Activated CD4-positive, alpha-beta T cell treated with anti-CD3 and anti-CD28 coated beads, Interleukin-2, amount 50 U/mL, for 4 hours (primary cell): ENCODE data around the gene CADM1.
"Not testable (repeated sequence)": the region's sequence is repeated elsewhere in the genome, so short reads cannot be mapped to it uniquely, and the experiment has no call there.

ENCODE experiments used
- DNase-seq, 2 experiments: peaks; one replicate each; pipeline ENCODE4 v3.0.0-alpha.2; 2020

Gene CADM1

DNA sequence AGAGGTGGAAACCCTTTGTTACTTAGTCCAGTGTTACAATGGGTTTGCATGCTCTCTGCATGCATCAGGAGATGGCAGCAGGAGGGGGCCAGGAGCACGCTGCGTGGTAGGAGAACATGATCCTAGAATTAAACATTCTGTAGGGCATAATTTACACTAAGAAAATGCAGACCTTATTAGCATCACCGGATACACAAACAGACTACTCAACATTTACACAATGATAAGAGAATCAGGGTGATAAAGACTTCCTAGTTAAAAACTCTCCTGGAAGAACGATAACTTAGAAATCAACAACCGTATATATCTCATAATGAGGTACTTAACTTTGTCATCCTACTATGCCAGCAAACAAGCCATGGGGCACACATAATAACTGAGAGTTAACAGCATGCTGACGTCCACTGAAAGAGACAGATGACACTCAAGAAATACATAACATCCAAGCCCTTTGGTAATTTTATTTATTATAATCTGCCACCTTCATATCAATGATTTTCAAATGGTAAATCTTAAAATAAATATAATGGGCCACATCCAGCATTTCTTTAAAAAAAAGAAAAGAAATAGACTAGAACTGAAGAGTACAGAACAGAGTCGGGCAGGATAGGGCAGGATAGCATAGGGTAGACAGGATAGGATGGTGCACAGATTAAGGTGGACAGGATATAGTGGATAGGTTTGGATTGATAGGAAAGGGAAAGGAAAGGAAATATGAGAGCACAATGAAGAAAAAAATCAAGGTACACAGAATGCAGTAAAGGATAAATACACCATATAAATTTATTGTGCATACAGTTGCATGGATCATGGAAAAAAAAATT is 27.5 kb downstream of the CADM1 start:
- DNase-seq: no peak

DNA sequence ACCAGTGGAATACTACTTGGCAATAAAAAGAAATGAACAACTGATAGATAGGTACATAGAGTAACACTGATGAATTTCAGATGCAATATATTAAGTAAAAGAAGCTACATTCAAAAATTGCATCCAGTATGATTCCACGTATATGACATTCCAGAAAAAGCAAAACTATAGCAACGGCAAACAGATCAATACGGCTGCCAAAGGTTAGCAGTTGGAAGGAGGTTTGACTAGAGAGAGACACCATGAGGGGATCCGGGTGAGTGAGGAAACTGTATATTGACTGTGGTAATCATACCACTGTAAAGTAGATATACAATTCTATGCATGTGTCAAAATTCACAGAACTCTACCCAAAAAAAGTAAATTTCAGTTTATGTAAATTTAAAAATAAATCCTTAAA is 28.7 kb downstream of the CADM1 start:
- DNase-seq: no peak

DNA sequence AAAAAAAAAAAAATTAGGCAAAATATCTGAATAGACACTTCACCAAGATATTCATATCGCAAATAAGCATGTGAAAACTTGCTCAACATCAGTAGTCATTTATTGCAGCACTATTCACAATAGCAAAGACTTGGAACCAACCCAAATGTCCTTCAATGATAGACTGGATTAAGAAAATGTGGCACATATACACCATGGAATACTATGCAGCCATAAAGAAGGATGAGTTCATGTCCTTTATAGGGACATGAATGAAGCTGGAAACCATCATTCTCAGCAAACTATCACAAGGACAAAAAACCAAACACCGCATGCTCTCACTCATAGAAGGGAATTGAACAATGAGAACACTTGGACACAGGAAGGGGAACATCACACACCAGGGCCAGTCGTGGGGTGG is 29.9 kb downstream of the CADM1 start:
- not testable (repeated sequence) for DNase-seq

DNA sequence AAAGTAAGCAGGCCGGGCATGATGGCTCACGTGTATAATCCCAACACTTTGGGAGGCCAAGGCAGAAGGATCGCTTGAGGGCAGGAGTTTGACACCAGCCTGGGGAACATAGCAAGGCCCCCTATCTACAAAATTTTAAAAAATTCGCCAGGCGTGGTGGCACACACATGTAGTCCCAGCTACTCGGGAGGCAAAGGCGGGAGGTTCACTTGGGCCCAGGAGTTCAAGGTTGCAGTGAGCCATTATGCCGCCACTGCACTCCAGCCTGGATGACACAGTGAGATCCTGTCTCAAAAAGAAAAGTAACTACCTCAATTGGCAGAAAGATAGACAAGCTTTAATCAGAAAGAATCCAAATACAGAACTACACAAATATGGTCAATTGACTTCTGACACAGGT is 31.0 kb downstream of the CADM1 start:
- no peak for DNase-seq

DNA sequence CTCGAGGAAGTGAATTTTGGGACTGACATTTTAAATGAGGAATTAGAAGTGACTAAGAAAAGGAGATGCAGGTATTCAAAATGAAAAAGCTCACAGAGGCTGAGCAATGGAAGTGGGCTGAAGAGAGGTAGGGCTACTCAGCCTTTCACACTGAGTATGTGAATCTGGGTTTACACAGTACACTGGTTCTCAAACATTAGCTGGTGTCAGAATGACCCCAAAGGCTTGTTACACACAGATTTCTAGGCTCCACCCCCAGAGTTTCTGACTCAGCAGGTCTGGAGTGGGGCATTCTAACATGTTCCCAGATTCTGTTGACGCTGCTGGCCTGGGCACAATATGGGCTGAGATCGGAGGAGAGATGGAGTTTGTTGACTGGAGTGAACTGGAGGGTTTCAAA is 32.8 kb downstream of the CADM1 start:
- DNase-seq: no peak

DNA sequence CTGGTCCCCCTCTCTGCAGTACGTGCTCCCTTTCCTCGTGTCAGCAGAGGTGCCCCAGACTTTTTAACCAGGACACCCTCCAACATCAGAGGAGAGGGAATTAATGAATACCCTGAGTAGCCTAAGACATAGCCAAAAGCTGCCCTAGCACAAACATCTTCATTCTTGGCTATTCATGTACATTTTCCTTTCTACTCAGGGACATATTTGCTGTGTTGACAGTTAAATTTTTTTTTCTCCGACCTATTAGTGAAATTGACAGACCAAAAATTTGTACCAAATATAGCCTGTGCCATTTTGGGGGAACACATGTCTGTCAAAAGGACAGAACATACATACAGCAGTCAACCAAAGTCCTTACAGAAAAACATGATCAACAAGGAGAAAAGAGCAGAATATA is 33.3 kb downstream of the CADM1 start:
- no peak for DNase-seq

DNA sequence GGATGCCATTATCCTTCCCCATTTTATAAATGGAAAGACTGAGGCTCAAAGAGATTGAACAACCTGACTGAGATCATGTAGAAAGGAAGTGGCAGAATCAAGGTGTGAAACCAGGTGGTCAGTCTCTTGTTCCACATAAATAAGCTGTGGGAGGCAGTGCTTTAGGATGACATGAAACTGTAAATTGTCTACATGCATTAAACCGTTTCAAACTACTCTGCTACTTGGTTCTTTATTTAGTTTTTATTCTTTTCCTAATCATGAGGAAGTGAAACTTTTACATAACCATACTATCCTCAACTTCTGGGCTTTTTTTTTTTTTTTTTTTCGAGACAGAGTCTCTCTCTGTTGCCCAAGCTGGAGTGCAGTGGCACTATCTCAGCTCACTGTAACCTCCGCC is 34.9 kb downstream of the CADM1 start:
- DNase-seq: no peak

DNA sequence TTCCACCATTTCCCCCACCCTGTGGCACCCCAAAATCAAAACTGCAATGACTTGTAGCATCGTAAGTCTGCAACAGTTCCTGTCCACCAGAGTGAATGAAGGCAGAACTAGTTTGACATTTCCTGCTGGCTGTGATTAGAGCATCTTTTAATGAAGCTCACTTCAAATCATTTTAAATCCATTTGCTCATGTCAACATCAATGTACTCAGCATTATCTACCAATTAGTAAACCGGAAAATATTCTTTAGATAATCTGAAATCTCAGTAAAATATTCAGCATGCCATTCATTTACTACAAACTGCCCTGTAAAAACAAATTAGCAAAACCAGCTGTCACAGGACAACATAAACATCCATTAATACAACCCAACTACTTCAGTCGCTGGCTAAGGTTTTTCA is 38.1 kb downstream of the CADM1 start:
- no peak for DNase-seq

DNA sequence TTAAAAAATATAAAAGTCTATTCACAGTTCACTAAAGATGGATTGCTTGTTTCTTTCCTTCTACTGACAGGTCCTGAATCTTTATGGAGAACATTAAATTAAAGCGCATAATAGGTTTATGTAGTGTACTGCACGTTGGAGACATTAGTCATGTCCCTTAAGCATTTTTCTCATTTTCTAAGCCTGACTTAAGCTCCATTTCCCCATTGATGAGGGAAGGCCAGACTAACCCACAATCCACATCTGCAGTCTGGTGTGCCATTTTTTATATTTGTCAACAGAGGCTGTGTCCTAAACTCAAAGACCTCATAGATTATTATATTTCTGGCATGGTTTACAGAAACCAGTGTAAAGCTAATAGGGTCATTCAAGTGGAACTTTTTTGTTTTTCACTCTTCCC is 39.9 kb downstream of the CADM1 start:
- DNase-seq: no peak

DNA sequence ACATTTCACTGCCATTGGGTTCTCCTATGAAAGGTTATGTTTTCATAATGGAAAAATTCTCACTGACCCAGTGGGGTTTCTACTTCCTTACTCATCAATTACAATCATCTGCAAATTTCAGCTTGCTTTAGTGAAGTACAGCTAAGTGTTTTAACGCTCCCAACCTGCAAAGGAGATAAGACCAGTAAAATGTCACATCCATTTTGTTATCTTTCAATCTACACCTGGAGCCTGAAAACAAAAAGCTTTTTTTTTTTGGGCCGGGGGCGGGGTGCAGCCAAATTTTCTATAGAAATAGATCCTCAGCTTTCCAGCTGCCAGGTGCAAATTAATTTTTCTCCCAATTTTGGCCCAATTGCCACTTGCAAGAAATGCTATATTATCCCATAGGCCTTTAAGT is 40.6 kb downstream of the CADM1 start:
- DNase-seq: no peak

DNA sequence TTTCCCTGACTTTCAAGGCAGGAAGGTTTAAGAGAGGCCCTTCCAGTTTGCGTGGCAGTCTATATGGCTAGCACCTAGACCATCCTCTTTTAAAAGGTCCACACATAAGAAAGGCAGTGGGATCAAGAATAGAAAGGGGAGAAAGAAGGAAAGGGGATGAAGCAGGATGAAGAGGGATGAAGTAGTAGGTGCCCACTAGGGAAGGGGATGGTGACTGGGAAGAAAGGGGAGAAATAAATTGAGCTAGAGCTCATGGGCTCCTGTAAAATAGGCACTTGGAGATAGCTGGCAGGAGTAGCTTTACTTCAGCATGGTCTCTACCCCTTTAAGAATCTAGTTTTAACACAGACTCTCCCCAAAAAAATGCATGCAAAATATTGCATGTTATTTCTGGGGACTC is 41.5 kb downstream of the CADM1 start:
- no peak for DNase-seq

DNA sequence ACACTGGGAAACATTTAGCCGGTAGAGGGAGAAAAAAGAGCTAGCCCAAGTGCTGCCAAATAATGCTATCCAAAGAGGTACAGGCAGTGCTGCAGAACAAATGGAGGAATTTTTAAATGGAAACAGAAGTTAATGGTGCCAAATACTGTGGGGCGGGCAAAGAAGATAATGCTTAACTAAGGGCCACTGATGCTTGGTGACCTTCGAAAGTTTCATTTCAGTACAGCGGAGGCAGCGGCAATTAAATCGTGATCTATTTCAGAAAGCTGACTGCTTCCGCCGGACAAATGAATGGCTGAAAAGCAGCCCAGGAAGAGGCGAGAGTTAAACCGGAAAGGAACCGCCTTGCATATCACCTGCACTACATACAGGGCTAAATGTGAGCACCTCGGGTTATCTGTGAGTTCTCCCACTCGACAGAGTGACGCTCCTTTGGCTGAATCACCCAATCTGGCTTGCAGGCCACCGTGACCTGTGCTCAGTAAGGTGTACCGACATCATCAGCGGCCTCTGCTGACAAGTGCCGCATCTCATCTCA is 42.1 kb downstream of the CADM1 start:
- DNase-seq: no peak

DNA sequence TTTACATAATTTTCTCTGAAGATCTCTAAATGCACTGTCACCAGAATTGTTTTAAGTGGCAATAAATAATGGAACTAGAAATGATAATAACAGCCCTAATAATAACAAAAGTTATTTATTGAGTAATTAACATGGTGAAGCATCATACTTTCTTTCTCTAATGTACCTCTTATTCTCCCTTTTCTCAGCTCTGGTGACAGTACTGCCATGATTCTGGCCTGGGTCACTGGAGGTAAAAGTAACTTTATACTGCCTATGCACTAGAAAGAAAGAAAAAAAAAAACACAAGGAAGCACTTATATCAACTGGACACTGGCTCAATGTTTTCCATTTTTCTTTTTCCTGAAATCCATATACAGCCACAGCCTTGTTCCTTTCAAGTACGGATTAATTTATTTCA is 43.7 kb downstream of the CADM1 start:
- DNase-seq: no peak

DNA sequence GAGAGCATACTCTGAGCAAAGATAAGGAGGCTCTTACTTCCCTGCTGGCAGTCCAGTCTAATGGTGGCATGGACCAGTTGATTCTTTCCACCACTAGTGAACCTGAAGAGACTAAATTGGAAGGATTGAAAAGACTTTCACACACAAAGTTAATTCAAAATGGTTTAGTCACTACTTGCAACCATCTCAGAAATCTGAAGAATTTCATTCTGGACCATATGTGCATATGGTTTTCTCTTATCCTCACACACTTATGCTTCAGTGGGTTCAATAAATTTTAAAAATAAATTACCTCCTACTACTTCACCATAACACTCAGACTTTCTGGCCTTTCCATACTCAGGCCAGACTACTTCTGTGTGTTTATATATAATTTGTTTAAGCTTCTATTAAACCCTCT is 44.7 kb downstream of the CADM1 start:
- DNase-seq: no peak

DNA sequence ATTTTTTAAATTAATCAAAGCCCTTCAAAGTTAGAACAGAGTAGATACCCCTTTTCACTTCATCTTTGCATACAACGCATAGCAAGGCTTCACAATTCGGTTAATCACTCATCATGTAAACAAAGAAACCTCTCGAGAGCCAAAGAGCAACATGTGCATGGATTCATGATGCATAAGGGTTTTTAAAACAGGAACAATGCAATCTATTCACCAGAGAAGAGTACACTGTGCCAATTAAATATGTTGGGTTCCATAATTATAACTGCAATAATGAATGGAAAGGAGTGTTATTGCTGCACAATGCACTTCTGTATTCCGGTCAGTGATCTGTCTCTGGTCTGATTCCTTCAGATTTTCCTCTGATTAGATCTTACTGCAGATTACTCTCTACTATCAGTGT is 45.3 kb downstream of the CADM1 start:
- no peak for DNase-seq

DNA sequence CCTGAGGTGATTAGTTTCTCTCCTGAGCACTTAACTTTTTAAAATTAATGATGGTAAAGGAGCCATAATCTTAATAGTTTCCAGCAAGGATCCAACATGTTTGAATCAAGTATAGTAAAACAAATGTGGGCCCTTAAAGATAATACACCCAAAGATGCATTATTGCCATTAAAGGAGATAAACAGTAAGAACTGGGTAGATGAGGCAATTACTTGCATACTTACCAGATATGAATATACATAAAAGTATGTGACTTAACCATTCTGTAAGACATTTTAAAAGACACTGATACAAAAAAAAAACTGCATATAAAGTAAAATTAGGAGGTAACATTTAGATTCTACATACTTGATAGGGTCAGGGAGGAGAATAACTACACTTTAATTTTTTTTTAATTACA is 48.2 kb downstream of the CADM1 start:
- no peak for DNase-seq

DNA sequence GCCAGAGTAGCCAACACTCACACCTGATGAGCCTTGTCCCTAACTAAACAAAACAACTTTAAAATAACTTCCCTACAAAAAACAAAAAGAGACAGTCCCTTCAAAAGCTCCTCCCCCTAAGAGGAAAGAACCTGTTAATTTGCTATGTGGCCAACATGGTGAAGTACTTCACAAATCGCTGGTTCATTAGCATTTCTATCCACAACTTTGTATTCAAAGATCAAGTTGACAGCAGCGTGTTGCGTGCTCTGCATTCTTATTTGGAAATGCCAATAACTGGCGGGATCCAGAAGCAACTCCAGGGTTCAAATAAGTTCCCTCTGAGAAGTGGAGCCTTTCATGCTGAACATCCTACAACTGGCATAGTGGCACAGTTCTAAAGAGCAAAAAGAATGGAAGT is 48.6 kb downstream of the CADM1 start:
- no peak for DNase-seq

DNA sequence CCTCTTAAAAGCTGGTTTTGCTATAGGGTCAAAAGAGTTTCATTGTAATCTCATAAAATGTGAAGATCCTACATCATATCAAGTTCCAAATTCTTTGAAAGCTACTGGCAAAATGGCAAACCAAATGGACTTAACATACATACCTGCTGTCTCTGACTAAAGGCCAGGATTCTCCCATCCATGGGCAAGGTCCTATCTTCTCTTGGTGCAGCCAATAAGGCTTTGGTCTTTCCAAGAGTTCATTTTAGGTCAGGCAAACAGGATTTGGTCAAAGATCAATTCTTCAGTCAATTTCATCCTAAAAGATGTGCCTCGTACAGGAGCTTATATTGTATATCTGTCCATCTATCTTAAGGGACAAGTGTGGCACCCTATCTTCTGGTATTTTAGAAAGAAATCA is 49.7 kb downstream of the CADM1 start:
- no peak for DNase-seq

DNA sequence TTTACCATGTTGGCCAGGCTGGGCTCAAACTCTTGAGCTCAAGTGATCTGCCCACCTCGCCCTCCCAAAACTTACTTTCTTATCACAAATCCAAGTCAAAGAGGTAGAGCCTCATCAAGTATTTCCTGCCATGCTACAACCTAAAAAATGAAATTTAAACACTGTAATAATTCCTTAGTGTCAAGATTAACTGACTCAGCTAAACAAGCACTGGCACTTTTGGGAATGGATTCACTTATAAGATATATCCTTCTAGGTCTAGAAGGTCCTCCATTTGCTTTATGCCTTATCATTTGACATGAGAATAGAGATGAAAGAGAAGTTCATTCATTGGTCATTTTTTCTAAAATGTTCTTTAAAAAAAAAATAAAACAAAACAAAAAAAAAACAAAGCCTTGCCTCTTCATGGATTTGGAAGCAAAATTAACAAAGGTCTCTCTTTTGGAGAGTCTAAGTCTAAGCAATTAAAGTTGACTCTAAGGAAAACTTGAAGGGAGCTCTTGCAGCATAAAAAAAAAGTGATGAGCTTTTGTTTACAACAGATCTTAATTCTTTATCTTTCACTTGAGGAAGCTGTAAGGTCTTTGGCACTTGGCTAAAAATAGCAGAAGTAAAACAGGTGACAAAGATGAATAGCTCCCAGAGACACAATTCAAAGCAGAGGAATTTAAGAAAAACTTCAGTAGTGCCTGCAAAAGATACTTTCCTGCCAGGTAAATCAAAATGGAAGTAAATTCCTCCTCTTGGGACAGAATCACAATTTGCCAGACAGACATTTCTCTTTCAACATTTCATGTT is 50.3 kb downstream of the CADM1 start:
- no peak for DNase-seq

DNA sequence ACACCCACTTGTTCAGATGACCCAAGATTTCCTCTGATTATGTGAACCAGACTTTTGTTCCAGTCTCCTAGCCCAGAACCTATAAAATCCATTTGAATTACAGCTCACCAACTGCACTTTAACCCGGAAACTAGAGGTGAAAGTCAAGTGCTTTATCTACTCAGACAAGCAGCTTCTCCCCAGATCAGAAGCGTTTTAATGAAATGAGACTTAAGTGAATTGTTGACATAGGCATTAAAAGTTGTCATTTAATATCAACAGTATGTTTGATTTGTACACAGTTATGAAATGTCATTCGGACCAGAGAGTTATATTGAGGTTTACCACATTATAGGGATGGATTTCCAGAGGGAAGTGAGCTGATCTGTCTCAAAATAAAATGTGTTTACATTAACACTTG is 52.0 kb downstream of the CADM1 start:
- DNase-seq: no peak

DNA sequence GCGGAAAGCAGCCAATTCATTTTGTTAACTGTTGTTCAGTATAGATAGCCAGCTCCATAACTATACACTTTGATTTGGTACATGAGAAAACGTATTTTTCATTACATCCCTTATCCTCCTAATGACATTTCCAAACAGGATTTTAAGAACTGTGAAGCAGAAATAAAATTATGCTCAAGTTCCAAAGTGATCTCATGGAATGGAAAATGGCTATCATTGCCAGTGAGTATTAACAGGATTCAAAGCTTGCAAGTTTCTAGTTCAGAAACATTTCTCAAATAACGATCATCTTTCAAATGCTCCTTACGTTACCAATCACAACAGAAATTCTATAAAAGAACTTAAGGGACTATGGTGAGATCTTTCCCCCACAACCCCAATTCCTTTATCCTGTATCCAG is 53.7 kb downstream of the CADM1 start:
- DNase-seq: no peak

DNA sequence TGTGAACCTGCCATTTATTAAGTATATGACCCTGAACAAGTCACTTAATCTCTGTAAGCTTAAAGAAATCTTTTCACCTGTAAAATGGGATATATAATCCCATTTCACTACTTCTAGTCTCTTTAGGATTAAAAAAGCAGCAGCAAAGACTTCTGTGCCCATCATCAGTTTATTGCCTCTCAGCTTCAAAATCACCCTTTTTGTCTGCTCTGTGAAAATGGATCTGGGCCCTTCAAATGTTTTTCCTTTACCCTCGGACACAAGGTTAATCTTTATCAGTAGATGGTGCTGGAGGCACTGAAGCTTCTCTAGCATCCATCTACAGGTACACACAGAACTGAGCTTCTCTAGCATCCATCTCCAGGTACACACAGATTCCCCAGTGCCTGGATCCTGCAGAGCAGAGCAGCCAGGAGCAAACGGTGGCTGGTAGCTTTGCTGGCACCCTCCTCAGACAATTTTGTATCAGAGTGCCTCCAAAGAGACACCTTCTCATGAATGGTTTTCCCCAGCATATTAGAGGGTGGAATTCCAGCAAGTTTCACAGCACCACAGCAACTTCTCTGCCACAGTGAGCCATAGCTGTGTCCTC is 56.8 kb downstream of the CADM1 start:
- DNase-seq: no peak

DNA sequence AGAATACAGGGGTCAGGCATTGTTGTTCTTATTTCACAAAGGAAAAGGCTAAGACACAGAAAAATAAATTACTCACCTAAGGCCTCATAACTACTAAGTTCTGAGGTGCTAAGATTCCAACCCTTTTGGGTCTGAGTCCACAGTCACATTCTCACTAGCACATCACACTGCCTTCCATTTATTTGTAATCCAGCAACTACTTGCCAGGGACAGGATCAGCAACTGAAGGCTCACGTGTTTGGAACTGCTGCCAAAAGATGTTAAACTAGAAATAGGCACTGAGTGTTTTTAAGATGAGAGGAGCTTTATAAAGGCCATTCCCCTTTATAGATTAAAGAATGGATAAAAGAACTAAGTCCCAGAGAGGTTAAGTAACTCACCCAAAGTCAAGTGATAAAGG is 58.0 kb downstream of the CADM1 start:
- no peak for DNase-seq

DNA sequence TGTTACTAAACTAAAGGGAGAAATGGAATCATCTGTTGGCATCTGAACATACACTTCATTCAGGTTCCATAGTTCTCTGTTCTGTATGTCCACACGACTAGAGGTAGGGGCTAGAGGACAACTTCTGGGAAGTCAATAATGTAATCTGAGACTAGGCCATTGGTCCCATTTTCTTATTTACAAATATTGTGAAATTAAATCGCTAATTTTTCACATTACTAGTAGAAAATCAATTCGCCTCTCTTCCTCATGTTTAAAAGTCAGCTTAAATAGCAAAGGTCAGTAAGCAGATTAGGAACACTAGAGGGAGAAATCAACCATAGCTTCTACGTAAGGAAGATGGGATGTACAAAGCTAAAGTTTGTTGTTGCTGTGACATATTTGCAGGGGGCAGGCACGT is 59.7 kb downstream of the CADM1 start:
- DNase-seq: no peak
